OCI-LY1 (cell line): ENCODE data around the gene TSR3.

Source experiments
- CTCF ChIP-seq: fragments of 200-600 bp; sonication (generic), shearing (Covaris generic); IDR thresholded peaks from 2 replicates; pipeline ENCODE4 v1.5.1; 2017; ENCODE audit warnings: mild to moderate bottlenecking, antibody characterized with exemption, low read length, moderate library complexity, mixed read lengths
- EZH2 ChIP-seq: fragments of 200-600 bp; sonication (generic), shearing (Covaris generic); IDR thresholded peaks from 2 replicates; pipeline ENCODE4 v1.8.0; 2017; ENCODE audit warnings: borderline replicate concordance, mixed run types, mild to moderate bottlenecking, antibody characterized with exemption, low read length, moderate library complexity, mixed read lengths

- no peak for TF ChIP-seq CTCF
- TF ChIP-seq EZH2 = no peak
These were observed 12.8 kb upstream of the TSR3 start for GRCh38 chr16:1364510-1364909.
